Measurements from ENCODE around the gene USH2A.

Gene USH2A

DNA sequence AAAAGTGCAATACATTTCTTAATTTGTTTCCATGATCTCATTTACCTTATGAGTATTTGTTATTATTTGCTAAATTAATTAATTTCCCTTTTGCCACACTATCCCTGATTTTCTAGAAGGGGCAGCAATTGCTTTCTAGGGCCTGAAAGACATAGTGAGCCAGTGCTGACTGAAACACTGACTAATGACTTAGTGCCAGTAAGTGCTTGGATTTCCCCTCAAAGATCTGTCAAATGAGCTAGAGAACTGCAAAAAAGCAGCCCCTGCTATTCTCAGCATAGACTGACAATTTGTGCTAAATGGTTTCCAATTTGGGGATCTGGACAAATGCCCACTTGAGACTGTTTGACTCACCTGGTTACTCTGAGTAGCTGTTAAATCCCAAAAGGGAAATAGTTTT is 35.6 kb upstream of the USH2A start:
- Histone ChIP-seq H3K27me3 (ENCODE audit: low read length) (no peaks in the 10 kb centered on the region), H3K9me2 (replicated peaks; ENCODE audit: insufficient read depth, low read length) (no peaks in the 10 kb centered on the region), H3K27ac (ENCODE audit: low read depth, low read length) (no peak overlapping the region), H3K9me3 (ENCODE audit: insufficient read depth, low read length) (no peaks in the 10 kb centered on the region), H3K79me2 (ENCODE audit: insufficient read depth, low read length) (no peaks in the 10 kb centered on the region), H4K20me1 (ENCODE audit: low read depth, low read length) (no peaks in the 10 kb centered on the region), H3F3A (ENCODE audit: insufficient read depth) (no peaks in the 10 kb centered on the region), H3K4me2 (ENCODE audit: low read depth, low read length, poor library complexity, severe bottlenecking) (no peak overlapping the region), H3K9ac (ENCODE audit: low read length) (no peak overlapping the region), H3K36me3 (ENCODE audit: low read length) (no peaks in the 10 kb centered on the region), H2AFZ (ENCODE audit: low read depth, low read length, severe bottlenecking) (no peak overlapping the region), H3K4me3 (ENCODE audit: insufficient read depth, low read length, poor library complexity, severe bottlenecking) (no peak overlapping the region)
- TF ChIP-seq CTCF (IDR thresholded peaks at IDR 0.05; ENCODE audit: insufficient read depth, low read length, poor library complexity, severe bottlenecking), result no peak
- TF ChIP-seq EZH2phosphoT487 (conservative IDR thresholded peaks at IDR 0.05; ENCODE audit: low read length), result no peak

DNA sequence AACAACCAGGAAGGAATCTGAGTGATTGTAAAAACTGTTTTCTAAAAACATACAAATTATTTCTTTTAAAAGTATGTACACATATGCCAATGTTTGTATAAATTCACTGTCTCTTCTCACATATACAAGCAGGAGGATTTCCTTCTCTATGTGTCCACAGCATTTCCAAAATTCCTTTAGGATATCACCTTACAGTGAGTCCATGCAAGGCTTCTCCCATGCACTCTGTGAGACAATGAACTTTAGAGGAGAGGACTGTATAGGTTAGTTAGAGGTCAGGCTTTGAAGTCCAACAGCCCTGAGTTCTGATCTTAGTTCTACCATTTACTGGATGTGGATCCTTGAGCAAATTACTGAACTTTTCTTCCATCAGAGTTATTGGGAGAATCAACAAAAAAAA is 34.1 kb upstream of the USH2A start:
- H2AFZ ChIP-seq (ENCODE audit: low read depth, low read length, severe bottlenecking), result no peak overlapping the region
- H3K27ac ChIP-seq (ENCODE audit: low read depth, low read length), result no peak overlapping the region
- no peak overlapping the region for H3K4me2 ChIP-seq (ENCODE audit: low read depth, low read length, poor library complexity, severe bottlenecking)

DNA sequence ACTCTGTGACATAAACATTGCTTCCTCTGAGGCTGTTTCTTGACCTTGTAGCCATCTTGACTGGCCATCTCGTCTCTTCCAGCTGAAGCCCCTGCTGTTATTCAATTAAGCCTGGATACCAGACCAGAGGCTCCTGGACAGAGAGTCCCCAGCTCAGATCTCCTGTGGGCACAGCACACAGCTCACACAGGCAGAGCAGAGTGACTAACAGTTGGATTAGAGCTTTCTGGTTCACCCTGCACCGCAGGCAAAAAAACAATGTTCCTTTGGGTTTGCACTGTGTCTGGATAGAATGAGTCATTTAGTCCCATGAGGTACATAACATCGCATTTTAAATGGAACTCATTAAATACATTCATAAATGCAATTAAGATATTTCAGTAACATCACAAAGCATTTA is 33.4 kb upstream of the USH2A start:
- Histone ChIP-seq H2AFZ (ENCODE audit: low read depth, low read length, severe bottlenecking) (no peak overlapping the region), H3K4me3 (ENCODE audit: insufficient read depth, low read length, poor library complexity, severe bottlenecking) (no peak overlapping the region), H4K20me1 (ENCODE audit: low read depth, low read length) (no peaks in the 10 kb centered on the region), H3K27me3 (ENCODE audit: low read length) (no peaks in the 10 kb centered on the region), H3K36me3 (ENCODE audit: low read length) (no peaks in the 10 kb centered on the region), H3K9ac (ENCODE audit: low read length) (no peak overlapping the region), H3K4me2 (ENCODE audit: low read depth, low read length, poor library complexity, severe bottlenecking) (no peak overlapping the region), H3K27ac (ENCODE audit: low read depth, low read length) (no peak overlapping the region), H3F3A (ENCODE audit: insufficient read depth) (no peaks in the 10 kb centered on the region), H3K9me2 (replicated peaks; ENCODE audit: insufficient read depth, low read length) (no peaks in the 10 kb centered on the region; the same call in 1 of the 2 replicates), H3K79me2 (ENCODE audit: insufficient read depth, low read length) (no peaks in the 10 kb centered on the region), H3K9me3 (ENCODE audit: insufficient read depth, low read length) (no peaks in the 10 kb centered on the region)
- TF ChIP-seq CTCF (IDR thresholded peaks at IDR 0.05; ENCODE audit: insufficient read depth, low read length, poor library complexity, severe bottlenecking) (no peak), EZH2phosphoT487 (conservative IDR thresholded peaks at IDR 0.05; ENCODE audit: low read length) (no peak)

More for the DNA sequence above, 34.1 kb upstream of the USH2A start:
- Histone ChIP-seq H3K79me2 (ENCODE audit: insufficient read depth, low read length) (no peaks in the 10 kb centered on the region), H3F3A (ENCODE audit: insufficient read depth) (no peaks in the 10 kb centered on the region), H3K27me3 (ENCODE audit: low read length) (no peaks in the 10 kb centered on the region), H4K20me1 (ENCODE audit: low read depth, low read length) (no peaks in the 10 kb centered on the region), H3K9me3 (ENCODE audit: insufficient read depth, low read length) (no peaks in the 10 kb centered on the region), H3K9me2 (replicated peaks; ENCODE audit: insufficient read depth, low read length) (no peaks in the 10 kb centered on the region), H3K9ac (ENCODE audit: low read length) (no peak overlapping the region), H3K4me3 (ENCODE audit: insufficient read depth, low read length, poor library complexity, severe bottlenecking) (no peak overlapping the region), H3K36me3 (ENCODE audit: low read length) (no peaks in the 10 kb centered on the region)
- no peak for TF ChIP-seq EZH2phosphoT487 (conservative IDR thresholded peaks at IDR 0.05; ENCODE audit: low read length)
- no peak for TF ChIP-seq CTCF (IDR thresholded peaks at IDR 0.05; ENCODE audit: insufficient read depth, low read length, poor library complexity, severe bottlenecking)

Measured in SU-DHL-6 (cell line).